PC-9 (cell line): Measurements from ENCODE around the gene TP53I11.

Source experiments
- CTCF ChIP-seq: fragments of 200-600 bp; sonication (generic); conservative IDR thresholded peaks from 2 replicates; pipeline ENCODE4 v1.6.1; 2017; ENCODE audit warnings: mixed run types, antibody characterized with exemption, mild to moderate bottlenecking, moderate library complexity
- EZH2 ChIP-seq: fragments of 200-600 bp; sonication (generic); IDR thresholded peaks from 2 replicates; pipeline ENCODE4 v1.8.0; 2017; ENCODE audit warnings: antibody characterized with exemption, low read depth

GRCh38 chr11:44948155-44948554, 2.5 kb downstream of the TP53I11 start:
- no peak for TF ChIP-seq CTCF
- TF ChIP-seq EZH2, result no peak
